ENCODE data around the gene MOB2. TPM values are rescaled to one million over a fixed set of nuclear protein-coding genes. Genes with fewer than 3 reads are reported as not detected.
"Not testable (repeated sequence)": the region's sequence is repeated elsewhere in the genome, so short reads cannot be mapped to it uniquely, and the experiment has no call there.

MOB2 gene
- total RNA-seq, 1 experiment from 2014 or later = 21.0 TPM

DNA sequence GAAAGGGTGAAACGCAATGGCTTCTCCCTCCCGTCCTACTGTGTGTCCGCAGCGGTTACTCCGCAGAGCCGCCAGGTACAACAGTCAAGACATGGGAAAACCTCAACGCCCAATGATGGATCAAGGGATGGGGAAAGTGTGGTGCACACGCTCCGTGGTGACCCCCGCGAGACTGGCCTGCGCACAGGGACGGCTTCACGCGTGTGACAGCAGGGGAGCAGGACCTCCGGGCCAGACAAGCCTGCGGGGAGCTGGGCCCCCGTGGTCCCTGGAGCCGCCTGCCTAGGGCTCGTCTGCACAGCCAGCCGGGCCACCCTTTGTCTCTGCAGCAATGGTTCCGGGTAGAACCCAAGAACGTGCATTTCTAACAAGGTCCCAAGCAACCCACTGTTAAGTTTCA is 31.7 kb upstream of the MOB2 start:
- no peak for DNase-seq (ENCODE audit: low read depth)

DNA sequence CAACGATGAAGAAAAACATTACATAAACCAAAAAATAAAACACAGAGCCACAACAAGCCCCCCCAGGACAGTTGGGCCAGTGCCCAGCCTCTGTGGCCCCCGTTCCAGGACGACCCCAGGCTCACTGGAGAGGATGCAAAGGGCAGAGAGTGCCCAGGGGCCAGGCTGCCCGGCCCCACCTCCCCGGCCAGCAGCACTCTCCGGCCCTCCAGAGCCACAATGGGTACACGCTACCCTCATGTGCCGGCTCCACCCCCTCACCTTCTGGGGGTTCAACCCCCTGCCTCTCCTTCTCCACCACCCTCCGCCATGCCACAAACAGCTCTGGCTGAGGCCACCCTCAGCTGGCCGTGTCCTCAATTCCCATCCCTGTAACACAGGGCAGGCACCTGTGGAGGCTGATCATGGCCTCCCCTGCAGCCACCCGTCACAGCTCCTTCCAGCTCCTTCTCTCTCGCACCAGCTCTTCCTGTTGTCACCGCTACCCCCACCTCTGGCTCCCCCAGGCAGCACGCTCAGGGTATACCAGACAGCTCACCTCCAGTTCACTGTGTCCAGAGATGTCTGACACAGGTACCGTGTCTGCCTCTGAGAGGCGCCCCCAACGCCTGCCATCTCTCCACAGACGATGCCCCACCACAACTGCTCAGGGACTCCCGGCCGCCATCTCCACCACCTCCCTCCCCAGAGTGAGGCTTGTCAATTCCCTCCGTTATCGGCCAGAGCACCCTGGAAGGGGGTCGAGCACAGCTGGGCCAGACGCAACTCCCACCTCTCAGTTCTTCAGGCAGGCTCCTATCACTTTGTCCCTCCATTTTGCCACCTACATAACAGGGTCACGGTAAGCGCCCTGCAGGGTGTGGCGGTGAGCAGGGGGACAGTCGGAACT is 30.8 kb upstream of the MOB2 start:
- DNase-seq (ENCODE audit: low read depth) = no peak

DNA sequence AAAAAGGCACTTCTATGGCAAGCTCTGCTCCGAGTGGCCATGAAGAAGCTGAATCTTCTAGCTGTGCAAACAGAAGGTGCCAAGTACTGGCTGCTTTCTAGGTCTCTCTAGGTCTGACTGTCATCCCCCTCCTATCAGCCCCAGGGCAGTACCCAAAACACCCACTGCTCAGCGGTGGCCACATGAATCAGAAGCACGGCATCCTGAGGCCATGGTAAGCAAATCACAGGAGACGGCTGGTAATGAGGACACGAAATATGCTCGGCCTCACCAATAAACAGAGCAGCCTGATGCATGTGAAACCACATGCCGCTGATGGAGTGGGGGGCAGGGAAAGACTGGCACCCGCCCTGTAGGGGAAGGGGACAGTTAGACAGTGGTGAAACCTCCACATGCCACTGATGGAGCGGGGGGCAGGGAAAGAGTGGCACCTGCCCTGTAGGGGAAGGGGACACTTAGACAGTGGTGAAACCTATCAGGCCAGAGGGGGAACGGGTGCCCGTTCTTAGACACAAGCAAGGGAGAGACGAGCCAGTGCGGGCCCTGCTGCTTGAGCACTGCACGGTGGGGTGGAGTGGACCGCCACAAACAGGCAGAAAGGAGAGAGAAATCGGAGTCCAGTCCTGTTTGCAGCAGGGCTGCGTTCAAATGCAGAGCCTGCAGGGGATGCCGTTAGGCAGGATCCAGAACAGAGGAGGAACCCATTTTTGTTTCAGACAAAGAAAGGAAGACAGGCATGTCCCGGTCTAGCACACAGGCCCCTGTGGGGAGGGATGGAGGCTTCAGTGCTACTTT is 29.9 kb upstream of the MOB2 start:
- peak; percentile 90 for DNase-seq (ENCODE audit: low read depth)

DNA sequence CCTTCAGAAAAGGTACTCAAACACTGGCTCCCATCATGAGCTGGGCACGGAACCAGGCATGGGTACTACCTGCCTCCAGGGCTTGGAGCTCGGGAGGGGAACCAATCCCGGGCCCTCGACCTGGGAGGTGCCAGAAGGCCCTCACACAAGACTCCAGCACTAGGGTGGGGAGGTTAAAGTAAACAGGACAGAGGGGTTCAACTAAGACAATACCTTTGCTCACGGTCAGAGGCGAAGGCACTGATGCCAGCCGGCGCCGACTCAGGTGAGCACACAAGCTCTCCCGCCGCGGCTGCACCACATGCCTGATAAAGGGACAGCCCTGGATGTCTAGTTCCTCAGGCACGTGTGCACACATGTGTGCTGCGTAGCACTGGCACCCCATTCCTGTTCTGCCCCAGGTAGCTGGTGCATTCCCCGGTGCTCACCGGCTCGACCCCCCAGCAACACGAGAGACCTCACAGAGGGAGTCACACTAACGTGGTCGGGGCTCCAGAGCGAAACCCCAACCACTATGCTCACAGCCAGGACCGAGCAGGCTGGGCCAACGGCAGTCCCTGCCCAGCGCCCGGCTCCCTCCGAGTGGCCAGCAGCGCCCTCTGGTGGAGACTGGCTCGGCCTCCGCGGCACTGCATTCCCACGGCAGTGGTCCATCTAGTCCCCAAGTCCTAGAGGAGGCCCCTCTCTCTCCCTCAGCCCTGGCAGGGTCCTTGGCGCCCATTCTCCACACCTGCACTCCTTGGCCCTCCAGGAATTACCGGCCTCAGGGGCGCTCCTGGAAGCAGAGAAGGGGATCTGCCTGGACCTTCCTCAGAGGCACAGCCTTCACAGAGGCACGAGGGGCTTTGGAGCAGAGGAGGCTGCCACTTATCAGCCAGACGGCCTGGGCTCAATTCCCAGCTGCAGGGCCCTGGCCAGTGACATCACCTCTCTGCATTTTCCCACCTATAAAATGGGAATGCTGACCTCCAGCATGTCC is 28.8 kb upstream of the MOB2 start:
- DNase-seq (ENCODE audit: low read depth) = peak; percentile 79

DNA sequence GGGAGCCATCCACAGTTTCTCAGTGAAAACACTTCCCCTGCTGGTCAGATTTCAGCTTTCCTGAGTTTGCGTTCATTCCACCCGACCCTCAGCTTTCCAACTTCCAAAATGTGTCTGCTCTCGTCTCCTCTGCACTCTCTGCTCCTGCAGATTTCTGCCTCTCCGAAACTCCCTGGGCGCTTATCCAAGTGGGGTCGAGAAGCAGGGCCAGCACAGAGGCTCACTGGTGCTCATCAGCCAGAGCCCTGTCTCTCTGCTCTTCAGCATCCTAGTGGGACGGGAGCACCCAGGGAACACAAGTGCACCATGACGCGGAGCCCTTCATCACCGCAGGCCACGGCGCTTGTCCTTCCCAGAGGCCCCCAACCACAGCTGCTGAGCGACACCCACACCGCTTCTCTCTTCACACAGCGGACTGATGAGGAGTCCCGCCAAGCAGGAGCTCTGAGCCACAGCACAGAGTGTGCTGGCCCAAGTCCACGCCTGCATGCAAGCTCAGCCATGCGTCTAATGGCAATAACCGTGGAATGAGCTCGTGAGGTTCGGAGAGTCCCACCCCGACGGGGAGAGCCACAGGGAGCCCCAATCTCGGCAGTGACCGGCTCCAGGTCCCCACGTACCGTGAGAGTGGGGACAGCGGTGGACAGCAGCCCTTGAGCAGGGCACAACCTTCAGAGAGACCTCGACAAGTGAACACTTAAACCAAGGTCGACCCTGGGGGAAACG is 27.9 kb upstream of the MOB2 start:
- DNase-seq (ENCODE audit: low read depth) = no peak

DNA sequence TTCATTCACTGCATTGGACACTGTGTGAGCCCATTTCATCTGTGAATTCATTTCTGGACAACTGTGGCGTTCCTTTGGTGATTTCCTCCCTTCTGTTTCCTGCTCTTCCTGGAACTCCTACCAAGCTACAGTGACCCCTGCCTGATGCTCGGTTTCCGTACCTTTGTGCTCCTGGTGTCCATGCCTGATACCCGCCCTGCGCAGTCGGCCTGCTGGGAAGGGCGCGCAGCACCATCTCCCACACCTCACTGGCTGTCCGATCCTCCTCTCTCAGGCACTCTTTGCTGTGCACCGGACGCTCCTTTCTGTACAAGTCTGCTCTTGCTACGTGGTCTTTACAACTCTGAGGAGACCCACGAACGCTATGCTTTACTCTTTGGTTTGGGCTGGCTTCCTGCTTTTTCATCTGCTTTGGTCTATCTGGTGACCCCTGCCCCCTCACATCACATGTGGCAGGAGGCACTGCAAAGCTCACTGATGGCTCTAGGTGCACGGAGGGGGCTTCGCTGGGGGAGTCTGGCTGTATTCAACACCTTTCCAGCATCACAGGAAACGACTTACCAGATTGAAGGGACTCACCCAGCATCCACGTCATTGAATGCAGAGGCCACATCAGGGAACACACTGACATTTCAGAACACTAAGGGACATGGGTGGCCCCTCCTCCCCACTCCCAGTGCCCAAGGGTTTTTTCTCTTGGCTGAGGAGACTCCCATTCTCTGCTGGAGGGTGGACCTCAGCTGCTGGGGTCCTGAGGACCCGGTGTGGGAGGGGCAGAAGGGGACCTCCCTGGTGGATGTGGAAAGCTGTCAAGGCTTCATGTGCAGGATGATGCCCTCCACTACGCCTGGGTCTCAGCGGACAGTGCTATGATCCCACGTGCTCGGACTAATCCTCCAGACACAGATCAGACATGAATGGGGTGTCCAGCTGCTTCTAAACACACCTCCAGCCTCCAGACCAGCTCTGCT is 27.0 kb upstream of the MOB2 start:
- DNase-seq (ENCODE audit: low read depth) = no peak

DNA sequence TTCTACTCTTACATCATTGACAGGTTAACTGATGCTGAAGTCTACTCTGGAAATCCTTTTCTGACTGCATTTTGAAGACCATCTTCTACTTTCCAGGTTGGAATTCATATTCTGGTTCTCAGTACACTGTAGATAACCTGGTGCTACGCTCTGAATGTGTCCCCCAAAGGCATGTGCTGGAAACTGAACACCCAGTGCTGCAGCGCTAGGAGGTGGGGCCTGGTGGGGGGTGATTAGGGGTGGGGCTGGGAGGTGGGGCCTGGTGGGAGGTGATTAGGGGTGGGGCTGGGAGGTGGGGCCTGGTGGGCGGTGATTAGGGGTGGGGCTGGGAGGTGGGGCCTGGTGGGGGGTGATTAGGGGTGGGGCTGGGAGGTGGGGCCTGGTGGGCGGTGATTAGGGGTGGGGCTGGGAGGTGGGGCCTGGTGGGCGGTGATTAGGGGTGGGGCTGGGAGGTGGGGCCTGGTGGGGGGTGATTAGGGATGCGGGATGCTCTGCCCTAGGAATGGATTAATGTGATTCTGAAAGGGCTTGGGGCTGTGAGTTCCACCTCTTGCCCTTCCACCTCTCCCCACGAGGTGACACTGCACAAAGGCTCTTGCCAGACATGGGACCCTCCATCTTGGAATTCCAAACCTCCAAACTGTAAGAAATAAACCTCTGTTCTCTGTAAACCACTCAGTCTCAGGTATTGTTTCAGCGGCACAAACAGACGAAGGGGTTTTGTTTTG is 26.1 kb upstream of the MOB2 start:
- not testable (repeated sequence) for DNase-seq (ENCODE audit: low read depth)

DNA sequence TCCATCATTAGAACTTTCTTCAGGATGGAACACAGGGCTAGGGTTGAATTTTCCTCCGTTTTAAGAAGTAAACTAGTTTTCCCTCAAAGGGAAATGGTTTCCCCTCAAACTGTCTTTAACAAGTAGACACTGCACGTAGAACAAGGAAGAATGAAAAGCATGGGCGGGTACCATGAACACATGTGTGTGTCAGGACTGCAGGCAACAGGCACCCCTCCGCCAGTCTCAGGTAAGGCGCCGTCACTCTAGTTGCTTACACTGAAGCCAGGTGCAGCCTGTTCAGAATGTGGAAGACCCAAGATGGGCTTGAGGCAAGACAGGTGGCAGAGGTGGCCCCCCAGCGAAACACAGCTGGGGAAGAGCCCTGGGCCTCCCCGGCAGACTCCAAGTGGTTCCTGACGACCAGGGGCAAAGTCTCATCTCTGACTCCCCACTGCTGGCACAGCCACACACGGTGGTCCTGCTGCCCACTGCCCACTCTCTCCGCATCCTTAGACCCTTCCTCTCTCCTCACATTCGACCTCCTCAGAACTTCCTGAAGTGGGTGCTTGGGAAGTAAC is 25.4 kb upstream of the MOB2 start:
- no peak for DNase-seq (ENCODE audit: low read depth)

DNA sequence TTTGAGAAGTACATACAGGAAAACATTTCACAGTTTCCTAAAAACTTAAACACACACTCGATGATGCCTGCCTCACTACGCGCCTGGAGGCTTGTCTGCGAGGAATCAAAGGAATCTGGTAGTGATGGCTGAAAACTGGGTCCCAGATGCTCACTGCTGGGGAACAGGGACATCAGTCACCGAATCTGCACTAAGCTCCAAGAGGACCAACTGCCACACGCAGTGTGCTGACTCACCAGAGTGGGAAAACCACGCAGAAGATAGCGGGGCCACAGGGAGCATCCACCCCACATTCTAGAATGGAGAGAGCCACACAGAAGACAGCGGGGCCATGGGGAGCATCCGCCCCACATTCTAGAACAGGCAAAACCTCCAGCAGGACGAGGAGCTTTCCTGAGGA is 24.3 kb upstream of the MOB2 start:
- no peak for DNase-seq (ENCODE audit: low read depth)

DNA sequence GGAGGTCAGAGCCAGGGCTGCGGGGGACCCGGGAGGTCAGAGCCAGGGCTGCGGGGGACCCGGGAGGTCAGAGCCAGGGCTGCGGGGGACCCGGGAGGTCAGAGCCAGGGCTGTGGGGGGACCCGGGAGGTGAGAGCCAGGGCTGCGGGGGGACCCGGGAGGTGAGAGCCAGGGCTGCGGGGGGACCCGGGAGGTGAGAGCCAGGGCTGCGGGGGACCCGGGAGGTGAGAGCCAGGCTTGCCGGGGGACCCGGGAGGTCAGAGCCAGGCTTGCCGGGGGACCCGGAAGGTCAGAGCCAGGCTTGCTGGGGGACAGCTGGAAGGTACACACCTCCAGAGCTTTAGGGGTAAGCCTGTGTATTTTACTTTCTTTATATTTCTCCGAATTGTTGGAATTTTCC is 23.8 kb upstream of the MOB2 start:
- not testable (repeated sequence) for DNase-seq (ENCODE audit: low read depth)

DNA sequence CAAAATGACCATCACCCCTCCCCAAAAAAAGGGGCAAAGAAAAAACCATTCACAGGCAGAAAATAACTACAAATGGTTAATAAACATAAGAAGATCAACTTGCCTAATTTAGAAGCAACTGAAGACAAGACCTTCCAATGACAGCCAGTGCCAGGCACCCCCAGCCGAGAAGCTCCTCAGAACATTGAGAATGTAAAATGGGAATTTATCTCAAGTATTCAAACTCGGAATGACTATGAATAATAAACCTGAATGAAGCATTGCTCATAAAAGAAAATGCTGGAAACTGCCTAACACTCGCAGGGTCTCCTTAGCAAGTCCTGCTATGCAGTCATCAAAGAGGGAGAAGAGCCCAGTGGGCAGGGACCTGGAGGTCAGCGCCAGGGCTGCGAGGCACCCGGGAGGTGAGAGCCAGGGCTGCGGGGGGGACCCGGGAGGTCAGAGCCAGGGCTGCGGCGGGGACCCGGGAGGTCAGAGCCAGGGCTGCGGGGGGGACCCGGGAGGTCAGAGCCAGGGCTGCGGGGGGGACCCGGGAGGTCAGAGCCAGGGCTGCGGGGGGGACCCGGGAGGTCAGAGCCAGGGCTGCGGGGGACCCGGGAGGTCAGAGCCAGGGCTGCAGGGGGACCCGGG is 23.2 kb upstream of the MOB2 start:
- DNase-seq (ENCODE audit: low read depth) = no peak

DNA sequence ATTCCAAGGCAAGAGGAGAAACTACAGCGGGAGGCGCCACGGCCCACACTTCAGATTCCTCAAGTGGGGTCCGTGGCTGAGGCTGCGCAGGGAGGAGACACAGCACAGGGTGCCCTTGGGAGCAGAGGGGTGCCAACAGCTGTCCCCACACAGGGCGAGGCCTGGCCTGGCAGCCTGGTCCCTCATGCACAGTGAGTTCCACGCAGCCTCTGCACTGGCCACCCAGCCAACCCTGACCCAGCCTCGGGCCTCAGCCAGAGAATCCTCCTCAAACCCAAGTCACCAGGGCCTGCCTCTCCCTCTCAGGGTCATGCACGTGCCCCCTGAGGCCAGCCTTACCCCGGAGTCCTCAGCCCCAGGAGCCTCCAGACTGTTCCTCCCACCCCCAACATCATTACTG is 22.4 kb upstream of the MOB2 start:
- no peak for DNase-seq (ENCODE audit: low read depth)

DNA sequence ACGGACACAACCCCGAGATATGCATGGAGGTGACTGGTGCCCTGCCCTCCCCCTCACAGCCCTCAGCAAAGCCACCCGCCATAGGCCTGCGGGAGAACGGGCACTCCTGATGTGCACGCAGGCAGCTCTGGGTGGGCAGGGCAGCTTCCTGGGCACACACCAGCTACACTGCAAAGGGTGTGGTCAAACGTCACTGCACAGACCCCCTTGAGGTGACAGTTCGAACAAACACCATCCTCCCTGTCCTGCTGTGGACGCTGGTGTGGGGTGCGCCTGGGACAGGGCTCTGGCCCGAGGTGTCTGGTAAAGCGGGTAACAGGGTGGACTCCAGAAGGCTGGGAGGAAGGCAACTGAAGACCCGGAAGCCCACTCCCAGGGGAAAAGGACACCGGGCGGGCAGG is 21.9 kb upstream of the MOB2 start:
- no peak for DNase-seq (ENCODE audit: low read depth)

DNA sequence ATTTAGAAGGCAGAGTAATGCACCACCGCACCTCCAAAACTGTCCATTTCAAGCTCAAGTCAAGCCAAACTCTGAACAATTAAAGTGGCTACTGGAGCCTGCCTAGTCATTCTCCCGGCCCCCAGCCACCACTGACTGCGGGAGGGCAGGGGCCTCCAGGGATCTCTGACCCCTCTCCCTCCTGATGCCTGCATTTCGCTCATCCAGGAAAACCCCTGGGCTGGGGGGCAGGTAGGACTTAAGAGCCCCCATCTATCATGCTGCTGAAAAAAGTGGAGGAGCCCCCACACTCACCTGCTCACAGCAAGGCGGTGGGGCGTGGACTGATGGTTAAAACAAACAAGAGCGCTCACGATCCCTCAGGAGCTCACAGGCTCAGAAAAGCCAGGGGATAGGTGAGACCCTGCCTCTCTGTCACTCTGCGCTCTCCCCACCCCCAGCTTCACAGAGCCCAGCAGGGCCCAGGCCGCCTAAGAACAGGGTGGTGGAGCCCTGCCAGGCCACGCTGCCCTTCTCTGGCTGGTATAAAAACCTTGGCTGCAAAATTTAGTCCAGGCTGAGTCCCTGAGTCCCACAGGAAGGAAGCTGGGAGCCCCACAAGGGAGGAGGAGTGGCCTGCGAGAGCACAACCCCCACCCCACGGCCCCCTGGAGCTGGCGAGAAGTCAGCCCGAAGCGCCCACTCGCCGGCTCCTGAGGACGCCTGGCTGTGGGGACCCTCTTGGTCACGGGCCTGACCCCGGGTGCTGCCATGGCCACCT is 21.0 kb upstream of the MOB2 start:
- DNase-seq (ENCODE audit: low read depth) = no peak

DNA sequence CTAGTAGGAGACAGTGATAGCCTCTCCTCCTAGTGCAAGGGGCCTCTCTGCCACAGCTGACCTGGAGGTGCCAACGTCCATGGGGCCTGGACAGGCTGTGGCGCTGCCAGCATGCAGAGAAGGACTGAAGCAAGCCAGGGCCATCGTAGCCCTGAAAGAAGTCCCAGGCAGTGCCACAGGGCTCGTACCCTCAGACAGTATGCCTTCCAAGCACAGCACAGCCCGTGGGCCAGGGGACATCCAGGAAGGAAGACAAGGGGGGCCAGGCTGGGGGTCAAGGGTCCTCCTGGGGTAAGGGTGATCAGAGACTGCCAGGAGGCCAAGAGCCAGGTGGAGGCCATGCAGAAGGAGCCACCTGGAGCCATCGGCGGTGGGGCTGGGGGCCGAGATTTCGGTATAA is 20.4 kb upstream of the MOB2 start:
- no peak for DNase-seq (ENCODE audit: low read depth)

DNA sequence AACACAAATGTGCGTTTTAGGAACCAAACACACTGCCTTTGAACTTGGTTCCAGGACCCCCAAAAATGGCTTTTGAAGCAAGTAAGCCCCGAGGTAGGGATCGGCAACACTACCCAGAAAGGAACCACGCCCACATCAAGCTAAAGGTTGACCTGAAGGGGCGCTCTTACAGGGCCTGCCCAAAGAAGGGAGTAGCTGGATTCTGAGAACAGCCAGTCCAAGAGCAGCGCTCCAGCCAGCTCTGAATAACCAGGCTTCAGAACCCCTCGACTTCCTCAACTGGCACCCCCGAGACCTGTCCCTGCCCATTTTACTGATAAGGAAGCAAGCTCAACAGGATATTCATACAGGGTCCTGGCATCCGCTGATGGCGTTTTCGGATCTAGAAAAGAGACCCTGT is 18.9 kb upstream of the MOB2 start:
- DNase-seq (ENCODE audit: low read depth) = no peak

DNA sequence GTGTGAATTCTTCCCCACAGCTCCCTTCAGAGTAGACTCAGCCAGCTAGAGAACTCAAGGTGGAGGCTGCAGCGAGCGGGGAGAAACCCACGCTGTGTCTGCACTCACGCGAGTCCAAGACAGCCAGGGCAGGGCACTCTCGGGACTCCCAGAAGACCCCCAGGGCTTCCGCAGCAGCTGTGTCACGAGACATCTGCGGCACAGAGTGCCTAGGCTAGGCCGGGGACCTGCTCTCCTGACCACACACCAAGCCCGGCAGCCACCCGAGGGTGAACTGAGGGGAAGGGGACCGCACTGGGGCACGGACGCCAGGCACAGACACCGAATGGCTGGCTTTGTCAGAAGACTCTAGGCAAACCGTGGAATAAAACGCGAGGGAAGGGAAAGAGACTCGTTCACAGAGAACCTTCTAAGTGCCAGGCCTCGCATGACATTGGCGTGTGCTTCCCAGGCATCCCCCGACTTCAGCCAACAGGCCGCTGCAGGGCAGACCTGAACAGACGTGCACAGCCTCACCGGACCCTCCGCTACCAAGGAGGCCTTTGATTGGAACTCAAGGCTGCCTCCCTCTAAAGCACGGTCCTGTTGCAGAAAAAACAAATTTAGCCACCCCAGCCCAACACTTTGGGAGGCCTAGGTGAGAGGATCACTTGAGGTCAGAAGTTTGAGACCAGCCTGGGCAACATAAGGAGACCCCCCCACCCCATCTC is 18.2 kb upstream of the MOB2 start:
- no peak for DNase-seq (ENCODE audit: low read depth)
